Activated T-cell treated with anti-CD3 and anti-CD28 coated beads for 4 hours (primary cell): Measurements from ENCODE around the gene ANKRD44.

Source experiments
- DNase-seq: peaks from one replicate; pipeline ENCODE4 v3.0.0-alpha.2; 2020

The ANKRD44 gene

GRCh38 chr2:197137826-197138477 is 172.6 kb downstream of the ANKRD44 start:
- no peak for DNase-seq

GRCh38 chr2:197137231-197137630 is 173.3 kb downstream of the ANKRD44 start:
- DNase-seq = no peak

- no peak for DNase-seq
Observed at GRCh38 chr2:197136452-197136851, 174.1 kb downstream of the ANKRD44 start.

GRCh38 chr2:197135806-197136205 is 174.8 kb downstream of the ANKRD44 start:
- DNase-seq = no peak

- no peak for DNase-seq
Observed at GRCh38 chr2:197134206-197134605, 176.4 kb downstream of the ANKRD44 start.

- DNase-seq = no peak
Observed at GRCh38 chr2:197131558-197131855, 179.1 kb downstream of the ANKRD44 start.

GRCh38 chr2:197130318-197130717 is 180.3 kb downstream of the ANKRD44 start:
- no peak for DNase-seq

- no peak for DNase-seq
Observed at GRCh38 chr2:197128897-197129296, 181.7 kb downstream of the ANKRD44 start.

- no peak for DNase-seq
Observed at GRCh38 chr2:197128126-197128525, 182.5 kb downstream of the ANKRD44 start.

- DNase-seq = no peak
Observed at GRCh38 chr2:197126630-197127352, 183.8 kb downstream of the ANKRD44 start.

- no peak for DNase-seq
Observed at GRCh38 chr2:197124639-197125390, 185.8 kb downstream of the ANKRD44 start.

GRCh38 chr2:197122821-197123220 is 187.8 kb downstream of the ANKRD44 start:
- no peak for DNase-seq

- no peak for DNase-seq
Observed at GRCh38 chr2:197121756-197122385, 188.7 kb downstream of the ANKRD44 start.

GRCh38 chr2:197121255-197121654 is 189.3 kb downstream of the ANKRD44 start:
- no peak for DNase-seq

GRCh38 chr2:197116306-197116879 is 194.2 kb downstream of the ANKRD44 start:
- DNase-seq = no peak

- no peak for DNase-seq
Observed at GRCh38 chr2:197115325-197115724, 195.3 kb downstream of the ANKRD44 start.

- no peak for DNase-seq
Observed at GRCh38 chr2:197113275-197113711, 197.3 kb downstream of the ANKRD44 start.

- no peak for DNase-seq
Observed at GRCh38 chr2:197109326-197109725, 201.3 kb downstream of the ANKRD44 start.

GRCh38 chr2:197108758-197109157 is 201.8 kb downstream of the ANKRD44 start:
- no peak for DNase-seq

GRCh38 chr2:197107291-197108269 is 203.0 kb downstream of the ANKRD44 start:
- no peak for DNase-seq

- DNase-seq = no peak
Observed at GRCh38 chr2:197103363-197103762, 207.2 kb downstream of the ANKRD44 start.

- no peak for DNase-seq
Observed at GRCh38 chr2:197102231-197102630, 208.3 kb downstream of the ANKRD44 start.
